ENCODE data around the gene TBL1XR1. TPM values are rescaled to one million over a fixed set of nuclear protein-coding genes. Genes with fewer than 3 reads are reported as not detected.

The TBL1XR1 gene
- total and polyA plus RNA-seq, 2 of the 8 experiments (the other 6 are each of a cell fraction or from before 2014, with no cell fraction given), result 28.1 to 147 TPM

- H2BK120ac ChIP-seq (replicated peaks; ENCODE audit: low read depth, low read length), result peak overlapping the region; percentile 99
- no peak overlapping the region for H3K14ac ChIP-seq (ENCODE audit: insufficient read length)
- H2AK5ac ChIP-seq (ENCODE audit: low read depth, low read length), result no peak overlapping the region
- peak overlapping the region; percentile 73 to 87 for H3K4me2 ChIP-seq (ENCODE audit: insufficient read depth in 1 of 2, low read depth in 2 of 2, low read length in 2 of 2)
- peak overlapping the region; percentile 89; the same call in 1 of the 2 replicates for H3K18ac ChIP-seq (ENCODE audit: extremely low read depth, low read length)
- H3K23ac ChIP-seq (ENCODE audit: insufficient read length), result peak overlapping the region; percentile 36
- no peak overlapping the region for H2AFZ ChIP-seq (ENCODE audit: low read length)
- H3K79me1 ChIP-seq (ENCODE audit: low read depth, low read length), result no peaks in the 10 kb centered on the region
- WGBS, 2 experiments (ENCODE audit: extremely low coverage in 1 of 2, insufficient coverage in 1 of 2, insufficient read length in 1 of 2, insufficient replicate concordance in 2 of 2, low coverage in 1 of 2, low lambda C conversion rate in 2 of 2, missing lambda C conversion rate in 1 of 2), result 4% methylated on average over 17 of the region's 57 CpGs; no CpG with 5 or more reads in 1 of the 2 experiments
- peaks cover 33 to 37% of the 10 kb centered on the region in 2 experiments for H3K79me2 ChIP-seq (ENCODE audit: control insufficient read depth in 1 of 2, insufficient read depth in 2 of 2, low read length in 2 of 2)
- FAIRE-seq (no peak), DNase-seq (ENCODE audit: low read depth in 1 of 2, low spot score in 2 of 2) (no peak)
- peak overlapping the region; percentile 87 for H4K5ac ChIP-seq (ENCODE audit: insufficient read length, low read depth, low read length)
- ChIA-PET CTCF (ENCODE audit: partially characterized antibody) (interaction anchor here (0.6 to 1.4 kb wide), 5 partner anchors 13 to 387 kb away, joined by 3 read pairs; no protein-coding TSS in a partner anchor), POLR2A (ENCODE audit: partially characterized antibody) (interaction anchor here (0.6 to 4.3 kb wide), 12 partner anchors 9 to 278 kb away, joined by 3 to 82 read pairs (median 3); no protein-coding TSS in a partner anchor)
- peak overlapping the region; percentile 95 for H3K4ac ChIP-seq (replicated peaks; ENCODE audit: insufficient read length, low read depth, low read length)
- peaks cover 0 to 3% (median 0%) of the 10 kb centered on the region in 4 experiments; a peak in 1 of 8 replicates for H3K36me3 ChIP-seq (ENCODE audit: control insufficient read depth in 2 of 4, insufficient read depth in 4 of 4, low read length in 3 of 4)
- peaks cover 5 to 24% (median 15%) of the 10 kb centered on the region in 4 experiments; a peak in 4 of 7 replicates for H3K4me1 ChIP-seq (replicated peaks in 1 of 4; ENCODE audit: control insufficient read depth in 3 of 4, insufficient read depth in 4 of 4, low read length in 3 of 4)
- peak overlapping the region; percentile 27 to 65 (median 38) for H3K4me3 ChIP-seq (ENCODE audit: extremely low read depth in 1 of 4, insufficient read depth in 2 of 4, low read depth in 3 of 4, low read length in 4 of 4)
- peak overlapping the region; percentile 71 for H3K27ac ChIP-seq (ENCODE audit: low read depth, low read length)
- peak overlapping the region; percentile 97 for H2BK12ac ChIP-seq (ENCODE audit: low read depth, low read length)
- peak overlapping the region; percentile 44 for H3K56ac ChIP-seq (replicated peaks; ENCODE audit: insufficient read length, low read depth, low read length)
- peak overlapping the region; percentile 51; the same call in 1 of the 2 replicates for H2BK20ac ChIP-seq (ENCODE audit: low read length)
- no peaks in the 10 kb centered on the region for H3K9me3 ChIP-seq (ENCODE audit: insufficient read depth in 2 of 2, low read depth in 1 of 2, low read length in 1 of 2)
- peak overlapping the region; percentile 86 for H4K91ac ChIP-seq (replicated peaks; ENCODE audit: insufficient read length, low read length)
- H3K27me3 ChIP-seq (replicated peaks in 1 of 4; ENCODE audit: control insufficient read depth in 3 of 4, extremely low read depth in 1 of 4, insufficient read depth in 3 of 4, low read length in 3 of 4), result no peaks in the 10 kb centered on the region
- peak overlapping the region; percentile 83; the same call in 1 of the 2 replicates for H2BK15ac ChIP-seq (ENCODE audit: low read length)
- H4K20me1 ChIP-seq (replicated peaks in 1 of 2; ENCODE audit: control insufficient read depth in 1 of 2, insufficient read depth in 2 of 2, low read length in 2 of 2), result peaks cover 0 to 2% of the 10 kb centered on the region in 2 experiments
- H3K9ac ChIP-seq (replicated peaks in 1 of 4; ENCODE audit: extremely low read depth in 1 of 4, low read depth in 3 of 4, low read length in 3 of 4), result peak overlapping the region; percentile 60 to 76 (median 66); a peak in 6 of 7 replicates
- peak overlapping the region; percentile 90; the same call in 1 of the 2 replicates for H2BK5ac ChIP-seq (ENCODE audit: low read depth, low read length)
- peaks cover 2% of the 10 kb centered on the region for H3K23me2 ChIP-seq (ENCODE audit: low read depth, low read length)
- H4K8ac ChIP-seq (ENCODE audit: extremely low read depth, insufficient read depth, low read length), result peak overlapping the region; percentile 95; the same call in 1 of the 2 replicates
- TF ChIP-seq KDM1A (IDR thresholded peaks at IDR 0.05; ENCODE audit: borderline replicate concordance, low read length) (no peak), POLR2A (IDR thresholded peaks at IDR 0.05; ENCODE audit: control extremely low read depth in 1 of 2, low read depth in 2 of 2, low read length in 2 of 2) (no peak), HDAC2 (IDR thresholded peaks at IDR 0.05; ENCODE audit: borderline replicate concordance in 1 of 2, low read depth in 2 of 2, low read length in 2 of 2) (no peak), SP1 (IDR thresholded peaks at IDR 0.05; ENCODE audit: low read depth, low read length) (no peak), SAP30 (IDR thresholded peaks at IDR 0.05; ENCODE audit: insufficient read depth, insufficient replicate concordance, low read length) (no peak), TEAD4 (IDR thresholded peaks at IDR 0.05; ENCODE audit: low read depth, low read length) (no peak), FOSL1 (IDR thresholded peaks at IDR 0.05; ENCODE audit: insufficient read depth, low read depth, low read length) (no peak), RAD21 (IDR thresholded peaks at IDR 0.05 in 1 of 2, conservative IDR thresholded peaks at IDR 0.05 in 1 of 2; ENCODE audit: low read depth in 2 of 2, low read length in 2 of 2) (peak in 1 of 2 experiments; percentile 8; a peak in 1 of 4 replicates), MAX (IDR thresholded peaks at IDR 0.05) (peak; percentile 82), RBBP5 (IDR thresholded peaks at IDR 0.05; ENCODE audit: borderline replicate concordance, low read depth, low read length) (0 out of 2 replicates have a peak, but pooled peaks have one; percentile 25)
Measured at GRCh38 chr3:177197727-177198460, 612 bp upstream of the TBL1XR1 start.

Measured in H1 (cell line).